ENCODE measurements around the gene BTLA.
"Not testable (repeated sequence)": the region's sequence is repeated elsewhere in the genome, so short reads cannot be mapped to it uniquely, and the experiment has no call there.

The BTLA gene

GRCh38 chr3:112427123-112427522, 72.1 kb downstream of the BTLA start:
- Histone ChIP-seq H3K4me1 (ENCODE audit: insufficient read depth, low read length) (no peaks in the 10 kb centered on the region), H3K9ac (ENCODE audit: low read length) (no peak overlapping the region), H3K9me3 (ENCODE audit: low read length) (no peaks in the 10 kb centered on the region), H3K4me3 (ENCODE audit: low read depth in 1 of 2, low read length in 2 of 2) (no peak overlapping the region), H3K36me3 (ENCODE audit: insufficient read depth, low read length) (no peaks in the 10 kb centered on the region), H3K27ac (ENCODE audit: low read depth, low read length) (no peak overlapping the region), H3K27me3 (ENCODE audit: control insufficient read depth in 1 of 2, insufficient read depth in 2 of 2, low read length in 2 of 2) (no peaks in the 10 kb centered on the region)

DNA sequence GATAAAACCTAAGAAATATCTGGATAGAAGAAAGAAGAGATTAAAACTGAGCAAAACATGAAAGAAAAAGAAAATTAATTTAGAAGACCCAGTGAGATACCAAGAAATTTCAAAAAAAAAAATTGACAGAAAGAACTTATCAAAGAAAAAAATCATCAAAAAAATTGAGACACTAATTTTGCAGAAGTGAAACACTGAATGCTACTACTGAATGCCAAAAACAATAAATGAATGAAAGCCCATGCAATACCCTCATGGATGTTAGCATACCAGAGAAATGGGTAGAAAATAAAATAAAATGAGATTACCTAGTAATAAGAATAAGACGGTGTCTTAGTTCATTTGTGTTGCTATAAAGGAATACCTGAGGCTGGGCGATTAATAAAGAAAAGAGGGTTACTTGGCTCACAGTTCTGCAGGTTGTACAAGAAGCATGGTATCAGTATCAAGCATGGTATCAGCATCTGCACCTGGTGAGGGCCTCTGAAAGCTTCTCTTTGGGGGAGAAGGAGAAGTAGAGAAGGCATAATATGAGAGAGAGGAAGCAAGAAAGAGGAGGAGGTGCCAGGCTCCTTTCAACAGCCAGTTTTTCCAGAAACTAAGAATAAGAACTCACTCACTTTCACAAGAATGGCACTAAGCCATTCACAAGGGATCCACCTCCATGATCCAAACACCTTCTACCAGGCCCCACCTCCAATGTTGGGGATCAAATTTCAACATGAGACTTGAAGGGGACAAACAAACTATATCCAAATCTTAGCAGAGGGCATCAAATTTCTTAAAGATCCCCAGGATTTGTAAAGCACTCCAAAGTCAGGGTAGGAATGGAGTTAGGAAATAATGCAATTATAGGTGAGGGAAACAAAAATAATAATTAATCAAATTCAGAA, 73.2 kb downstream of the BTLA start:
- Histone ChIP-seq H3K4me3 (ENCODE audit: low read depth in 1 of 2, low read length in 2 of 2) (no peak overlapping the region), H3K27ac (ENCODE audit: low read depth, low read length) (no peak overlapping the region)

GRCh38 chr3:112425382-112425781, 73.9 kb downstream of the BTLA start:
- H3K9me3 ChIP-seq (ENCODE audit: low read length), result no peaks in the 10 kb centered on the region
- H3K27ac ChIP-seq (ENCODE audit: low read depth, low read length), result no peak overlapping the region
- no peaks in the 10 kb centered on the region for H3K4me1 ChIP-seq (ENCODE audit: insufficient read depth, low read length)
- H3K9ac ChIP-seq (ENCODE audit: low read length), result no peak overlapping the region
- H3K36me3 ChIP-seq (ENCODE audit: insufficient read depth, low read length), result no peaks in the 10 kb centered on the region
- H3K4me3 ChIP-seq (ENCODE audit: low read depth in 1 of 2, low read length in 2 of 2), result no peak overlapping the region
- H3K27me3 ChIP-seq (ENCODE audit: control insufficient read depth in 1 of 2, insufficient read depth in 2 of 2, low read length in 2 of 2), result no peaks in the 10 kb centered on the region

More for the DNA sequence above, 73.2 kb downstream of the BTLA start:
- H3K4me1 ChIP-seq (ENCODE audit: insufficient read depth, low read length), result no peaks in the 10 kb centered on the region
- no peaks in the 10 kb centered on the region for H3K27me3 ChIP-seq (ENCODE audit: control insufficient read depth in 1 of 2, insufficient read depth in 2 of 2, low read length in 2 of 2)
- H3K9me3 ChIP-seq (ENCODE audit: low read length), result no peaks in the 10 kb centered on the region
- no peak overlapping the region for H3K9ac ChIP-seq (ENCODE audit: low read length)
- no peaks in the 10 kb centered on the region for H3K36me3 ChIP-seq (ENCODE audit: insufficient read depth, low read length)

DNA sequence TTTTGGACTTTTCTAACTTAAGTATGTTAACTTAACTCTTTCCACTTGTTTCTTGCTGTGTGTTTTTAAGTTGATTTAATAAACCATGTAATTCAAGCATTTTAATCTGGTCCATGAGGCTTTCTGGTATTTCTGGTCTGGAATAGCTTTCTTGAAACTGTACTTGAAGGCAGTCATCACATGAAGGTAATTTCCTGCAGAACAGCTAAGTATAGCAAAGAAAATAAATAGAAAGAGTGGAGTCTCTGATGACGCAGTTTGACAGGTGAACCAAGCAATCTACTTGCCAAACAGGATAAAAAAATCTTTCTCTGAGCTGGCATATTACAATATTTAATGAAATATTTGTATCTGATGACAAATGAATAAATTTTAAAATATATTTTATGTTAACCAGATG, 74.9 kb downstream of the BTLA start:
- Histone ChIP-seq H3K4me3 (ENCODE audit: low read depth in 1 of 2, low read length in 2 of 2) (no peak overlapping the region), H3K27me3 (ENCODE audit: control insufficient read depth in 1 of 2, insufficient read depth in 2 of 2, low read length in 2 of 2) (no peaks in the 10 kb centered on the region), H3K4me1 (ENCODE audit: insufficient read depth, low read length) (no peaks in the 10 kb centered on the region), H3K9ac (ENCODE audit: low read length) (no peak overlapping the region), H3K27ac (ENCODE audit: low read depth, low read length) (no peak overlapping the region), H3K9me3 (ENCODE audit: low read length) (no peaks in the 10 kb centered on the region), H3K36me3 (ENCODE audit: insufficient read depth, low read length) (no peaks in the 10 kb centered on the region)

DNA sequence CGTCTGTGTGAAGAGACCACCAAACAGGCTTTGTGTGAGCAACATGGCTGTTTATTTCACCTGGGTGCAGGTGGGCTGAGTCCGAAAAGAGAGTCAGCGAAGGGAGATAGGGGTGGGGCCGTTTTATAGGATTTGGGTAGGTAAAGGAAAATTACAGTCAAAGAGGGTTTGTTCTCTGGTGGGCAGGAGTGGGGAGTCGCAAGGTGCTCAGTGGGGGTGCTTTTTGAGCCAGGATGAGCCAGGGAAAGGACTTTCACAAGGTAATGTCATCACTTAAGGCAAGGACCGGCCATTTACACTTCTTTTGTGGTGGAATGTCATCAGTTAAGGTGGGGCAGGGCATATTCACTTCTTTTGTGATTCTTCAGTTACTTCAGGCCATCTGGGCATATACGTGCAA, 76.4 kb downstream of the BTLA start:
- H3K9ac ChIP-seq (ENCODE audit: low read length); H3K4me3 ChIP-seq (ENCODE audit: low read depth in 1 of 2, low read length in 2 of 2); H3K9me3 ChIP-seq (ENCODE audit: low read length); H3K36me3 ChIP-seq (ENCODE audit: insufficient read depth, low read length); H3K4me1 ChIP-seq (ENCODE audit: insufficient read depth, low read length); H3K27ac ChIP-seq (ENCODE audit: low read depth, low read length); H3K27me3 ChIP-seq (ENCODE audit: control insufficient read depth in 1 of 2, insufficient read depth in 2 of 2, low read length in 2 of 2): not testable (repeated sequence)

GRCh38 chr3:112418526-112418925, 80.7 kb downstream of the BTLA start:
- not testable (repeated sequence) for H3K27ac ChIP-seq (ENCODE audit: low read depth, low read length); H3K27me3 ChIP-seq (ENCODE audit: control insufficient read depth in 1 of 2, insufficient read depth in 2 of 2, low read length in 2 of 2); H3K4me3 ChIP-seq (ENCODE audit: low read depth in 1 of 2, low read length in 2 of 2); H3K36me3 ChIP-seq (ENCODE audit: insufficient read depth, low read length); H3K4me1 ChIP-seq (ENCODE audit: insufficient read depth, low read length); H3K9me3 ChIP-seq (ENCODE audit: low read length); H3K9ac ChIP-seq (ENCODE audit: low read length)

GRCh38 chr3:112417696-112418318, 81.5 kb downstream of the BTLA start:
- Histone ChIP-seq H3K4me1 (ENCODE audit: insufficient read depth, low read length) (no peaks in the 10 kb centered on the region), H3K36me3 (ENCODE audit: insufficient read depth, low read length) (no peaks in the 10 kb centered on the region), H3K9me3 (ENCODE audit: low read length) (no peaks in the 10 kb centered on the region), H3K27ac (ENCODE audit: low read depth, low read length) (no peak overlapping the region), H3K9ac (ENCODE audit: low read length) (no peak overlapping the region), H3K27me3 (ENCODE audit: control insufficient read depth in 1 of 2, insufficient read depth in 2 of 2, low read length in 2 of 2) (no peaks in the 10 kb centered on the region), H3K4me3 (ENCODE audit: low read depth in 1 of 2, low read length in 2 of 2) (no peak overlapping the region)

- Histone ChIP-seq H3K27me3 (ENCODE audit: control insufficient read depth in 1 of 2, insufficient read depth in 2 of 2, low read length in 2 of 2) (no peaks in the 10 kb centered on the region), H3K4me3 (ENCODE audit: low read depth in 1 of 2, low read length in 2 of 2) (no peak overlapping the region), H3K36me3 (ENCODE audit: insufficient read depth, low read length) (no peaks in the 10 kb centered on the region), H3K27ac (ENCODE audit: low read depth, low read length) (no peak overlapping the region), H3K9me3 (ENCODE audit: low read length) (no peaks in the 10 kb centered on the region), H3K4me1 (ENCODE audit: insufficient read depth, low read length) (no peaks in the 10 kb centered on the region), H3K9ac (ENCODE audit: low read length) (no peak overlapping the region)
Observed at GRCh38 chr3:112416391-112417212, 82.7 kb downstream of the BTLA start.

DNA sequence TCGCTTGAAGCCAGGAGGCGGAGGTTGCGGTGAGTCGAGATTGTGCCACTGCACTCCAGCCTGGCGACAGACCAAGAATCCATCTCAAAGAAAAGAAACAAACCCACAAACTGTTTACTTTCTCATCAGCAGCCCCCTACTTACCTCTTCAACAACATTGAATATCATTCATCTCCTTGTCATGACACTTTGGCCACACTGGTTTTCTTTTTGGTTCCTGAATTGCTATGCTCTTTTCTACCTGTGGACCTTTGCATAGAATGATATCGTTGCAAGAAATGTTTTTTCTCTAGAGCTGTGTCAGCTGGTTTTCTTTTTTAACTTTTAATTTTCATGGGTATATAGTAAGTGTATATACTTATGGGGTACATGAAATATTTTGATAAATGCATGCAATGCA, 83.9 kb downstream of the BTLA start:
- Histone ChIP-seq H3K4me1 (ENCODE audit: insufficient read depth, low read length) (no peaks in the 10 kb centered on the region), H3K36me3 (ENCODE audit: insufficient read depth, low read length) (no peaks in the 10 kb centered on the region), H3K4me3 (ENCODE audit: low read depth in 1 of 2, low read length in 2 of 2) (no peak overlapping the region), H3K9ac (ENCODE audit: low read length) (no peak overlapping the region), H3K9me3 (ENCODE audit: low read length) (no peaks in the 10 kb centered on the region), H3K27me3 (ENCODE audit: control insufficient read depth in 1 of 2, insufficient read depth in 2 of 2, low read length in 2 of 2) (no peaks in the 10 kb centered on the region), H3K27ac (ENCODE audit: low read depth, low read length) (no peak overlapping the region)

All from muscle layer of colon (tissue), 2 donors.